SK-N-SH (cell line): Measurements from ENCODE around the gene HFE. TPM values are rescaled to one million over a fixed set of nuclear protein-coding genes. Genes with fewer than 3 reads are reported as not detected.
A peak's percentile ranks its signal among the peaks of the same experiment; 100 is the strongest.

Experiments used
- CTCF ChIA-PET: fragments of 300-600, 350-600 bp; formaldehyde crosslinking; extraction: SDS; loops from one replicate; lab custom pipeline; 2021; lab: Yijun Ruan, JAX
- POLR2A ChIA-PET: fragments of 350-600 bp; sonication (Branson Sonifier 250); formaldehyde crosslinking; extraction: SDS; loops from one replicate; lab custom pipeline; 2020; ENCODE audit warnings: antibody characterized with exemption, inconsistent platforms; lab: Yijun Ruan, JAX
- DNase-seq: peaks from one replicate; pipeline ENCODE4 v3.0.0; 2012
- H2AFZ ChIP-seq: fragments of 200-600 bp; sonication (generic); 2 replicates; pipeline ENCODE4 v1.8.1; 2016; ENCODE audit warnings: antibody characterized with exemption, mild to moderate bottlenecking, low read depth
- H3F3A ChIP-seq: fragments of 200-600 bp; sonication (generic); replicated peaks from 2 replicates; pipeline ENCODE3; 2016; ENCODE audit warnings: antibody characterized with exemption, mild to moderate bottlenecking; ENCODE audit not compliant: insufficient read depth
- H3K27ac ChIP-seq, 2 experiments: fragments of 200-500 bp in 1 of 2; fragments of 200-600 bp in 1 of 2; sonication (Bioruptor generic) in 1 of 2; sonication (generic), shearing (Covaris generic) in 1 of 2; 2 replicates each; pipeline versions ENCODE4 v1.5.1 to v1.6.1; 2014 to 2016; ENCODE audit warnings: low read depth in 2 of 2, inconsistent platforms in 1 of 2, low read length in 1 of 2, mild to moderate bottlenecking in 1 of 2, mixed read lengths in 1 of 2
- H3K27me3 ChIP-seq: fragments of 200-600 bp; sonication (generic), shearing (Covaris generic); 2 replicates; pipeline ENCODE4 v1.6.1; 2016; ENCODE audit warnings: mixed run types; ENCODE audit not compliant: insufficient read depth
- H3K36me3 ChIP-seq, 2 experiments: fragments of 200-500 bp in 1 of 2; fragments of 200-600 bp in 1 of 2; sonication (Bioruptor generic) in 1 of 2; sonication (generic) in 1 of 2; replicated peaks in 1 of 2; 2 replicates each; pipeline versions ENCODE3 to v1.5.1; 2014 to 2016; ENCODE audit warnings: low read length in 1 of 2, mild to moderate bottlenecking in 1 of 2; ENCODE audit not compliant: insufficient read depth in 2 of 2, control insufficient read depth in 1 of 2
- H3K4me1 ChIP-seq, 2 experiments: fragments of 200-500 bp in 1 of 2; fragments of 200-600 bp in 1 of 2; sonication (Bioruptor generic) in 1 of 2; sonication (generic), shearing (Covaris generic) in 1 of 2; 2 replicates each; pipeline versions ENCODE4 v1.5.1 to v1.6.1; 2014 to 2016; ENCODE audit warnings: low read depth in 1 of 2, low read length in 1 of 2, mixed run types in 1 of 2; ENCODE audit not compliant: insufficient read depth in 2 of 2, control insufficient read depth in 1 of 2
- H3K4me2 ChIP-seq: fragments of 200-600 bp; sonication (generic), shearing (Covaris generic); 2 replicates; pipeline ENCODE4 v1.6.1; 2017; ENCODE audit warnings: mixed run types
- H3K4me3 ChIP-seq, 2 experiments: fragments of 200-500 bp in 1 of 2; fragments of 200-600 bp in 1 of 2; sonication (Bioruptor generic) in 1 of 2; sonication (generic), shearing (Covaris generic) in 1 of 2; 2 replicates each; pipeline versions ENCODE4 v1.5.1 to v1.8.1; 2014 to 2016; ENCODE audit warnings: low read depth in 2 of 2, inconsistent platforms in 1 of 2, low read length in 1 of 2, mild to moderate bottlenecking in 1 of 2, mixed read lengths in 1 of 2, moderate library complexity in 1 of 2
- H3K79me2 ChIP-seq: fragments of 200-600 bp; sonication (generic); 2 replicates; pipeline ENCODE4 v1.8.1; 2017; ENCODE audit warnings: mild to moderate bottlenecking; ENCODE audit not compliant: insufficient read depth
- H3K9ac ChIP-seq: fragments of 200-600 bp; sonication (generic); 2 replicates; pipeline ENCODE4 v1.6.1; 2017; ENCODE audit warnings: mixed run types
- H3K9me2 ChIP-seq: fragments of 200-600 bp; sonication (generic); 2 replicates; pipeline ENCODE4 v1.6.1; 2017; ENCODE audit warnings: mixed run types
- H3K9me3 ChIP-seq: fragments of 200-600 bp; sonication (generic); 2 replicates; pipeline ENCODE4 v1.6.1; 2017; ENCODE audit warnings: mixed run types, mild to moderate bottlenecking, moderate library complexity
- H4K20me1 ChIP-seq: fragments of 200-600 bp; sonication (generic); 2 replicates; pipeline ENCODE4 v1.6.1; 2017; ENCODE audit warnings: mild to moderate bottlenecking, mixed run types; ENCODE audit not compliant: insufficient read depth
- EZH2phosphoT487 ChIP-seq: fragments of 200-600 bp; sonication (generic); IDR thresholded peaks from 2 replicates; pipeline ENCODE4 v1.6.1; 2017; ENCODE audit warnings: low read depth, mixed run types, mild to moderate bottlenecking, antibody characterized with exemption, moderate library complexity, borderline replicate concordance
- GABPA ChIP-seq: IDR thresholded peaks from 2 replicates; pipeline ENCODE4 v1.4.0; 2012; ENCODE audit warnings: low read depth, mild to moderate bottlenecking
- POLR2AphosphoS5 ChIP-seq: IDR thresholded peaks from 2 replicates; pipeline ENCODE4 v1.6.1; 2012; ENCODE audit warnings: low read depth, low read length
- RAD21 ChIP-seq: IDR thresholded peaks from 2 replicates; pipeline ENCODE4 v1.6.1; 2012; ENCODE audit warnings: mild to moderate bottlenecking, low read length
- SMC3 ChIP-seq: IDR thresholded peaks from 2 replicates; pipeline ENCODE4 v1.6.1; 2012; ENCODE audit warnings: low read depth, low read length, improper control_type of control experiment
- WGBS: methylation state at CpG from one replicate; pipeline ENCODE4 v1.1.6; 2017; ENCODE audit warnings: low lambda C conversion rate; 5-methylcytosine and 5-hydroxymethylcytosine counted together
- polyA plus RNA-seq, 3 experiments: library from polyadenylated mRNA; depleted of rRNA; stranded (reverse); fragments of >200 nt; gene quantifications; 2 replicates each; pipeline ENCODE4 v1.2.3, GENCODE V29; 2012
- TF ChIP-seq, protein P1 (sequence below): fragments of 200-600 bp; sonication (generic); IDR thresholded peaks from 2 replicates; pipeline ENCODE4 v1.6.1; 2017; ENCODE audit warnings: antibody characterized with exemption, mild to moderate bottlenecking, moderate library complexity

Gene HFE
- polyA plus RNA-seq, 1 of the 3 experiments (the other 2 are of a cell fraction): not detected

DNA sequence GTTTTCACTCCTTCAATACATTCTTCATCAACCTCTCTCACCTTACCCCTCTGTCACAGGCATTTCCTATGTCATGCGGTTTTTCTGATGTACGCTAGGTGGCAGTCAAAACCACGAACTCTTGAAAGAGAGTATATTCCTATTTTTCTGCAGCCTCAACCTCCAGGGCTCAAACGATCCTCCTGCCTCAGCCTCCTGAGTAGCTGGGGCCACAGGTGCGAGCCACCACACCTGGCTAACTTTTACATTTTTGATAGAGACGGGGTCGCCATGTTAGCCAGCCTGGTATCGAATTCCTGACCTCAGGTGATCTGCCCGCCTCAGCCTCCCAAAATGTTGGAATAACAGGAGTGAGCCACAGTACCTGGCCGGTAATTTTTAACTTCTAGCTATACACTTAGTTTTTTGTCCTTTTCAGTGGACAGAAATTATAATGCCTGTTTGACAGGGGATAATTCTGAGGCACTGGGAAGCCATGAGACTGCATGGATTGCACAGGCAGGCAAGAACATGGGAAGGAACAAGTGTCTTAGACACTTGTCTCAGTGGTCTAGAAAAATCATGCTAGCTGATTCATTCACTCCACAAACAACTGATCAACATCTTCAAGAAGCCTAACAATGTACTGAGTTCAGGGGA is 22.5 kb upstream of the HFE start:
- H3F3A ChIP-seq: no peaks in the 10 kb centered on the region
- no peaks in the 10 kb centered on the region for H3K9me3 ChIP-seq
- no peaks in the 10 kb centered on the region for H3K4me1 ChIP-seq
- no peak overlapping the region; a peak in 1 of 4 replicates for H3K4me3 ChIP-seq
- ChIA-PET POLR2A (no interaction called here), CTCF (interaction anchor here (0.7 to 20.2 kb wide), 9 partner anchors 13 to 468 kb away, joined by 3 to 660 read pairs (median 4); partner anchors contain the start of gene HFE)
- 22% methylated on average over 10 of the region's 10 CpGs for WGBS
- no peaks in the 10 kb centered on the region for H3K36me3 ChIP-seq
- no peaks in the 10 kb centered on the region for H4K20me1 ChIP-seq
- H3K27me3 ChIP-seq: no peaks in the 10 kb centered on the region
- no peak overlapping the region for H3K9ac ChIP-seq
- peak; percentile 46 for DNase-seq
- no peaks in the 10 kb centered on the region for H3K9me2 ChIP-seq
- no peak overlapping the region for H3K27ac ChIP-seq
- peak; percentile 74 for TF ChIP-seq RAD21
- no peak for TF ChIP-seq EZH2phosphoT487
- TF ChIP-seq, protein P1, sequence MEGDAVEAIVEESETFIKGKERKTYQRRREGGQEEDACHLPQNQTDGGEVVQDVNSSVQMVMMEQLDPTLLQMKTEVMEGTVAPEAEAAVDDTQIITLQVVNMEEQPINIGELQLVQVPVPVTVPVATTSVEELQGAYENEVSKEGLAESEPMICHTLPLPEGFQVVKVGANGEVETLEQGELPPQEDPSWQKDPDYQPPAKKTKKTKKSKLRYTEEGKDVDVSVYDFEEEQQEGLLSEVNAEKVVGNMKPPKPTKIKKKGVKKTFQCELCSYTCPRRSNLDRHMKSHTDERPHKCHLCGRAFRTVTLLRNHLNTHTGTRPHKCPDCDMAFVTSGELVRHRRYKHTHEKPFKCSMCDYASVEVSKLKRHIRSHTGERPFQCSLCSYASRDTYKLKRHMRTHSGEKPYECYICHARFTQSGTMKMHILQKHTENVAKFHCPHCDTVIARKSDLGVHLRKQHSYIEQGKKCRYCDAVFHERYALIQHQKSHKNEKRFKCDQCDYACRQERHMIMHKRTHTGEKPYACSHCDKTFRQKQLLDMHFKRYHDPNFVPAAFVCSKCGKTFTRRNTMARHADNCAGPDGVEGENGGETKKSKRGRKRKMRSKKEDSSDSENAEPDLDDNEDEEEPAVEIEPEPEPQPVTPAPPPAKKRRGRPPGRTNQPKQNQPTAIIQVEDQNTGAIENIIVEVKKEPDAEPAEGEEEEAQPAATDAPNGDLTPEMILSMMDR: peak; percentile 80
- peak; percentile 48; the same call in 1 of the 2 replicates for TF ChIP-seq SMC3
- H3K4me2 ChIP-seq: no peak overlapping the region
- no peaks in the 10 kb centered on the region for H3K79me2 ChIP-seq
- no peak overlapping the region for H2AFZ ChIP-seq

DNA sequence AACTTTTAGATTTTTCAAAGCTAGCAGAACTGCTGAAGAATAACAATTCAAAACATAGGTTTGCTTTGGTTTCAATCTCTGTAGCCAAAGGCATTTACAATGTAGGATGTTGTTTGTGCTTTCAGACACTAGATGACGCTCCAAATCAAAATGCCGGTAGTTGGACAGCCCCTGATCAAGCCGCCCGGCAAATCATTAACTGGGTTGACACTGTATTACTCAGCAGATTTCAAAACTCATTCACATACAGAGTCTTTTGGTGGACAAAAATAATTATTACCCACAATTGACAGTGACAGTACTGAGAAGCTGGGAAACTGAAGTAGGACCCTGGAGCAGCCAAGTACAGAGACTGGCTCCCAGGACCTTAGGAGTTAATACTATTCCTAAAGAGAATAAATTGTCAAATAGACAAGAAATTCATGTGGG is 21.3 kb upstream of the HFE start:
- no peak for TF ChIP-seq GABPA
- TF ChIP-seq, protein P1: peak; percentile 91
- no peak for TF ChIP-seq POLR2AphosphoS5
- TF ChIP-seq SMC3: peak; percentile 80
- TF ChIP-seq RAD21: peak; percentile 86
- Histone ChIP-seq H3K79me2 (no peaks in the 10 kb centered on the region), H2AFZ (peak overlapping the region; percentile 36; the same call in 1 of the 2 replicates), H3K9me3 (no peaks in the 10 kb centered on the region), H3K4me3 (peak overlapping the region in 1 of 2 experiments; percentile 23; a peak in 1 of 4 replicates), H3K4me1 (no peaks in the 10 kb centered on the region), H4K20me1 (no peaks in the 10 kb centered on the region), H3K27me3 (no peaks in the 10 kb centered on the region), H3K27ac (no peak overlapping the region), H3K9ac (no peak overlapping the region), H3K9me2 (no peaks in the 10 kb centered on the region), H3F3A (no peaks in the 10 kb centered on the region), H3K36me3 (no peaks in the 10 kb centered on the region), H3K4me2 (0 out of 2 replicates have a peak overlapping the region, but pooled peaks have one; percentile 12)
- ChIA-PET POLR2A (no interaction called here), CTCF (interaction anchor here (0.7 to 20.2 kb wide), 13 partner anchors 9 to 49 kb away, joined by 3 to 660 read pairs (median 4); partner anchors contain the start of gene HFE)
- peak; percentile 66 for DNase-seq
- WGBS: 7% methylated on average over 4 of the region's 4 CpGs
